K562 (cell line): ENCODE data around the gene PARP4. TPM values are rescaled to one million over a fixed set of nuclear protein-coding genes. Genes with fewer than 3 reads are reported as not detected.

ENCODE experiments used
- ARNT ChIP-seq, 2 experiments: fragments of 450-650 bp; IDR thresholded peaks; 2 replicates each; pipeline ENCODE4 v1.6.1; 2016; ENCODE audit warnings: mild to moderate bottlenecking in 1 of 2
- GABPA ChIP-seq: fragments of 200-800 bp; sonication (Bioruptor generic); conservative IDR thresholded peaks from 2 replicates; pipeline ENCODE4 v1.6.1; 2016; ENCODE audit warnings: low read depth, missing genetic modification characterization, missing compliant biosample characterization
- GABPB2 ChIP-seq: fragments of 250-450 bp; sonication (Bioruptor Pico); conservative IDR thresholded peaks from 2 replicates; pipeline ENCODE4 v1.5.1; 2021; ENCODE audit warnings: mild to moderate bottlenecking
- HCFC1 ChIP-seq: IDR thresholded peaks from 2 replicates; pipeline ENCODE4 v1.6.1; 2012; ENCODE audit warnings: low read depth, low read length, improper control_type of control experiment
- HLTF ChIP-seq: fragments of 450-650 bp; IDR thresholded peaks from 2 replicates; pipeline ENCODE4 v1.6.1; 2016
- HNRNPL ChIP-seq: fragments of 200-400 bp; formaldehyde crosslinking; IDR thresholded peaks from 2 replicates; pipeline ENCODE4 v1.6.1; 2017; ENCODE audit warnings: low read depth, mild to moderate bottlenecking, low read length
- JUND ChIP-seq, 2 experiments: IDR thresholded peaks; 2 replicates in 1 of 2; 3 replicates in 1 of 2; pipeline ENCODE4 v1.6.1; 2011; ENCODE audit warnings: borderline replicate concordance in 2 of 2, low read depth in 2 of 2, low read length in 2 of 2, improper control_type of control experiment in 1 of 2, missing biosample characterization in 1 of 2, missing genetic modification characterization in 1 of 2, missing genetic modification reagents in 1 of 2
- KLF13 ChIP-seq: fragments of 450-650 bp; IDR thresholded peaks from 2 replicates; pipeline ENCODE4 v1.6.1; 2016; ENCODE audit warnings: missing genetic modification characterization, low read depth, mild to moderate bottlenecking, missing compliant biosample characterization, moderate library complexity, borderline replicate concordance
- MEIS2 ChIP-seq: fragments of 450-650 bp; IDR thresholded peaks from 2 replicates; pipeline ENCODE4 v1.6.1; 2014; ENCODE audit warnings: mild to moderate bottlenecking; ENCODE audit not compliant: partially characterized antibody
- NEUROD1 ChIP-seq: fragments of 150-350 bp; IDR thresholded peaks from 2 replicates; pipeline ENCODE4 v1.6.1; 2014; ENCODE audit warnings: borderline replicate concordance, low read length, low read depth; ENCODE audit not compliant: partially characterized antibody
- PRPF4 ChIP-seq: fragments of 200-400 bp; formaldehyde crosslinking; IDR thresholded peaks from one replicate; pipeline ENCODE4 v1.6.1; 2017; ENCODE audit warnings: low read length, low read depth, mild to moderate bottlenecking; ENCODE audit not compliant: insufficient read depth, poor library complexity, severe bottlenecking
- TEAD2 ChIP-seq: fragments of 450-650 bp; IDR thresholded peaks from 2 replicates; pipeline ENCODE4 v1.6.1; 2016; ENCODE audit warnings: missing genetic modification characterization, control low read depth, missing compliant biosample characterization
- ZC3H11A ChIP-seq: IDR thresholded peaks from 2 replicates; pipeline ENCODE4 v1.6.1; 2012; ENCODE audit warnings: low read depth, low read length, improper control_type of control experiment
- ZNF274 ChIP-seq: IDR thresholded peaks from 2 replicates; pipeline ENCODE4 v1.6.1; 2011; ENCODE audit warnings: low read depth, mild to moderate bottlenecking, low read length, moderate library complexity, borderline replicate concordance
- ZNF3 ChIP-seq: fragments of 250-450 bp; sonication (Bioruptor Pico); IDR thresholded peaks from 2 replicates; pipeline ENCODE4 v1.5.0; 2021; ENCODE audit warnings: mild to moderate bottlenecking, moderate library complexity
- polyA plus RNA-seq, 8 experiments: library from polyadenylated mRNA; depleted of rRNA in 4 of 8; stranded (reverse) in 5 of 8; unstranded in 3 of 8; fragments of >200 nt; fragmentation: Nextera tagmentation in 2 of 8; fragmentation: Illumina TruSeq in 1 of 8; extraction: Ambion mirVana in 2 of 8; extraction: Trizol in 1 of 8; gene quantifications; 2 replicates each; pipeline versions ENCODE4 v1.2.1 to v1.2.3, GENCODE V29; 2011 to 2014; ENCODE audit warnings: inconsistent platforms in 1 of 8, missing spikeins in 1 of 8
- total RNA-seq, 7 experiments: library from RNA; depleted of rRNA in 6 of 7; stranded (reverse); fragments of >200 nt in 6 of 7; fragmentation: Illumina TruSeq in 2 of 7; extraction: Trizol in 2 of 7; gene quantifications; 2 replicates each; pipeline versions ENCODE4 v1.2.1 to v1.2.3, GENCODE V29; 2011 to 2021; ENCODE audit warnings: low replicate concordance in 1 of 7
- TF ChIP-seq, protein P1 (sequence below): fragments of 450-650 bp; IDR thresholded peaks from 2 replicates; pipeline ENCODE4 v1.6.1; 2016; ENCODE audit warnings: mild to moderate bottlenecking
- TF ChIP-seq, protein P2 (sequence below): IDR thresholded peaks from 3 replicates; pipeline ENCODE4 v1.6.1; 2011; ENCODE audit warnings: borderline replicate concordance, mild to moderate bottlenecking; ENCODE audit not compliant: insufficient read length, insufficient read depth
- TF ChIP-seq, protein P3 (sequence below): fragments of 450-650 bp; IDR thresholded peaks from 2 replicates; pipeline ENCODE4 v1.6.1; 2016
- TF ChIP-seq, protein P4 (sequence below): fragments of 450-650 bp; formaldehyde crosslinking; IDR thresholded peaks from 2 replicates; pipeline ENCODE4 v1.4.0; 2020; ENCODE audit warnings: mild to moderate bottlenecking, moderate library complexity

PARP4 gene
- total and polyA plus RNA-seq, 9 of the 15 experiments (the other 6 are each of a cell fraction or from before 2014, with no cell fraction given), result 6.3 to 26.3 (median 18.8) TPM

DNA sequence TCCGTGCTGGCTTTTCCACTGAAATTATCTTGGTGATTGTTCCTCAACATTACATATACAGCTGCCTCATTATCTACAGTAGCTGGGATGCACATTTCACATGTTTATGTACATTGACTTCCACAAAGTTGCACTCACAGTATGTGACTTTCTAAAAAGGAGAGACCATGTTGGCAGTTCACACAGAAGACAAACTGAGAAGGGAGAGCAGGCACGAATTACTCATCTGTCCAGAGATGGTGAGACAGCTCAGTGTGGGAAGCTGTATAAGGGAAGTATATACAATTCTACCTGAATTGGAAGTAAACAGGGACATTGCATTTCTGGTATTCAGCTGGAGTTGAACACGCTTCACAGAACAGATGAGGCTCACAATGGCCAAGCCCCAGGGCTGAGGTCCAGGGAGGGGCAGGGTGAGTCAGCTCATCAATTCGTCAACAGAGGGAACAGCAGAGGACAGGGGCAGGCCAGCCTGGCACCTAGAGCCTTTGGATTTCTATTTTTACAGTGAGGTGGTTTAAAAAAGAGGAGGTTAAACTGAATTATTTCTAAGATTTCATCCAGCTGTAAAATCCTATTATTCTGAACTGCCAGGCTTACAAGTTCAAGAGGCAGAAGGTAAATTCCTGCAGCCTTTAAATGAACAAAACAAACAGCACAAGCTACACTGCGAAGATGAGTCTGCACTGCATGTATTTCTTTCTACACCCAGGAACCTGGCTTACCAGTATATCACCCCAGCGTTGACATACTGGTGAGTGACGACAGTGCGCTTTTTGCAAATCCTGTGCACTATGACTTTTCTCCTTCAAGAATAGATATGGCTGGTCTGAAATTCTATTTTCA is 9.8 kb downstream of the PARP4 start (continued):
- TF ChIP-seq KLF13 (tag) (no peak), HNRNPL (no peak), TEAD2 (no peak), ZC3H11A (no peak), JUND (IDR thresholded peaks at IDR 0.05; ENCODE audit: borderline replicate concordance, low read depth, low read length) (peak; percentile 67), JUND (tag; IDR thresholded peaks at IDR 0.05; ENCODE audit: borderline replicate concordance, low read depth, low read length) (peak; percentile 62; the same call in 2 of the 3 replicates), ZNF3 (CRISPR knock-in tag) (no peak), PRPF4 (no peak), GABPA (no peak), NEUROD1 (no peak), HLTF (no peak), GABPB2 (no peak), MEIS2 (peak; percentile 88), ARNT (IDR thresholded peaks at IDR 0.05) (no peak), HCFC1 (no peak), ZNF274 (no peak)
- TF ChIP-seq, protein P1, sequence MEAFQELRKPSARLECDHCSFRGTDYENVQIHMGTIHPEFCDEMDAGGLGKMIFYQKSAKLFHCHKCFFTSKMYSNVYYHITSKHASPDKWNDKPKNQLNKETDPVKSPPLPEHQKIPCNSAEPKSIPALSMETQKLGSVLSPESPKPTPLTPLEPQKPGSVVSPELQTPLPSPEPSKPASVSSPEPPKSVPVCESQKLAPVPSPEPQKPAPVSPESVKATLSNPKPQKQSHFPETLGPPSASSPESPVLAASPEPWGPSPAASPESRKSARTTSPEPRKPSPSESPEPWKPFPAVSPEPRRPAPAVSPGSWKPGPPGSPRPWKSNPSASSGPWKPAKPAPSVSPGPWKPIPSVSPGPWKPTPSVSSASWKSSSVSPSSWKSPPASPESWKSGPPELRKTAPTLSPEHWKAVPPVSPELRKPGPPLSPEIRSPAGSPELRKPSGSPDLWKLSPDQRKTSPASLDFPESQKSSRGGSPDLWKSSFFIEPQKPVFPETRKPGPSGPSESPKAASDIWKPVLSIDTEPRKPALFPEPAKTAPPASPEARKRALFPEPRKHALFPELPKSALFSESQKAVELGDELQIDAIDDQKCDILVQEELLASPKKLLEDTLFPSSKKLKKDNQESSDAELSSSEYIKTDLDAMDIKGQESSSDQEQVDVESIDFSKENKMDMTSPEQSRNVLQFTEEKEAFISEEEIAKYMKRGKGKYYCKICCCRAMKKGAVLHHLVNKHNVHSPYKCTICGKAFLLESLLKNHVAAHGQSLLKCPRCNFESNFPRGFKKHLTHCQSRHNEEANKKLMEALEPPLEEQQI, result no peak
- TF ChIP-seq, protein P2, sequence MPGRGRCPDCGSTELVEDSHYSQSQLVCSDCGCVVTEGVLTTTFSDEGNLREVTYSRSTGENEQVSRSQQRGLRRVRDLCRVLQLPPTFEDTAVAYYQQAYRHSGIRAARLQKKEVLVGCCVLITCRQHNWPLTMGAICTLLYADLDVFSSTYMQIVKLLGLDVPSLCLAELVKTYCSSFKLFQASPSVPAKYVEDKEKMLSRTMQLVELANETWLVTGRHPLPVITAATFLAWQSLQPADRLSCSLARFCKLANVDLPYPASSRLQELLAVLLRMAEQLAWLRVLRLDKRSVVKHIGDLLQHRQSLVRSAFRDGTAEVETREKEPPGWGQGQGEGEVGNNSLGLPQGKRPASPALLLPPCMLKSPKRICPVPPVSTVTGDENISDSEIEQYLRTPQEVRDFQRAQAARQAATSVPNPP, result no peak
- TF ChIP-seq, protein P3, sequence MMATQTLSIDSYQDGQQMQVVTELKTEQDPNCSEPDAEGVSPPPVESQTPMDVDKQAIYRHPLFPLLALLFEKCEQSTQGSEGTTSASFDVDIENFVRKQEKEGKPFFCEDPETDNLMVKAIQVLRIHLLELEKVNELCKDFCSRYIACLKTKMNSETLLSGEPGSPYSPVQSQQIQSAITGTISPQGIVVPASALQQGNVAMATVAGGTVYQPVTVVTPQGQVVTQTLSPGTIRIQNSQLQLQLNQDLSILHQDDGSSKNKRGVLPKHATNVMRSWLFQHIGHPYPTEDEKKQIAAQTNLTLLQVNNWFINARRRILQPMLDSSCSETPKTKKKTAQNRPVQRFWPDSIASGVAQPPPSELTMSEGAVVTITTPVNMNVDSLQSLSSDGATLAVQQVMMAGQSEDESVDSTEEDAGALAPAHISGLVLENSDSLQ, result peak; percentile 52; the same call in 1 of the 2 replicates
- TF ChIP-seq, protein P4, sequence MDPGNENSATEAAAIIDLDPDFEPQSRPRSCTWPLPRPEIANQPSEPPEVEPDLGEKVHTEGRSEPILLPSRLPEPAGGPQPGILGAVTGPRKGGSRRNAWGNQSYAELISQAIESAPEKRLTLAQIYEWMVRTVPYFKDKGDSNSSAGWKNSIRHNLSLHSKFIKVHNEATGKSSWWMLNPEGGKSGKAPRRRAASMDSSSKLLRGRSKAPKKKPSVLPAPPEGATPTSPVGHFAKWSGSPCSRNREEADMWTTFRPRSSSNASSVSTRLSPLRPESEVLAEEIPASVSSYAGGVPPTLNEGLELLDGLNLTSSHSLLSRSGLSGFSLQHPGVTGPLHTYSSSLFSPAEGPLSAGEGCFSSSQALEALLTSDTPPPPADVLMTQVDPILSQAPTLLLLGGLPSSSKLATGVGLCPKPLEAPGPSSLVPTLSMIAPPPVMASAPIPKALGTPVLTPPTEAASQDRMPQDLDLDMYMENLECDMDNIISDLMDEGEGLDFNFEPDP, result no peak
